GM21576 (cell line): ENCODE measurements around the gene COPG1.
"Not testable (repeated sequence)": the region's sequence is repeated elsewhere in the genome, so short reads cannot be mapped to it uniquely, and the experiment has no call there.

Experiments used
- ATAC-seq: cut with Tn5 transposase; IDR thresholded peaks from one replicate; pipeline ENCODE4 v1.9.1; 2021; ENCODE audit warnings: mild to moderate bottlenecking, moderate library complexity; ENCODE audit not compliant: unreplicated experiment

Gene COPG1

GRCh38 chr3:129240436-129240835, 9.0 kb upstream of the COPG1 start:
- ATAC-seq = no peak

- no peak for ATAC-seq
Observed at GRCh38 chr3:129245141-129245540, 4.3 kb upstream of the COPG1 start.

- peak; percentile 56 for ATAC-seq
Observed at GRCh38 chr3:129245641-129246306, 3.6 kb upstream of the COPG1 start.

- ATAC-seq = no peak
Observed at GRCh38 chr3:129246636-129247035, 2.8 kb upstream of the COPG1 start.

- ATAC-seq = no peak
Observed at GRCh38 chr3:129248286-129248979, 973 bp upstream of the COPG1 start.

GRCh38 chr3:129252748-129253147, 3.3 kb downstream of the COPG1 start:
- no peak for ATAC-seq

GRCh38 chr3:129254536-129255230, 5.3 kb downstream of the COPG1 start:
- ATAC-seq = no peak

GRCh38 chr3:129256270-129256669, 6.9 kb downstream of the COPG1 start:
- no peak for ATAC-seq

- ATAC-seq = no peak
Observed at GRCh38 chr3:129257609-129258008, 8.2 kb downstream of the COPG1 start.

- ATAC-seq = no peak
Observed at GRCh38 chr3:129259612-129260477, 10.4 kb downstream of the COPG1 start.

GRCh38 chr3:129260606-129261005, 11.2 kb downstream of the COPG1 start:
- ATAC-seq = no peak

GRCh38 chr3:129261894-129262293, 12.5 kb downstream of the COPG1 start:
- ATAC-seq = no peak

GRCh38 chr3:129263161-129263910, 13.9 kb downstream of the COPG1 start:
- ATAC-seq = no peak

- not testable (repeated sequence) for ATAC-seq
Observed at GRCh38 chr3:129264994-129265393, 15.6 kb downstream of the COPG1 start.

- no peak for ATAC-seq
Observed at GRCh38 chr3:129266651-129267050, 17.2 kb downstream of the COPG1 start.

- ATAC-seq = no peak
Observed at GRCh38 chr3:129268396-129268795, 19.0 kb downstream of the COPG1 start.

GRCh38 chr3:129271674-129272073, 22.3 kb downstream of the COPG1 start:
- ATAC-seq = no peak

GRCh38 chr3:129276385-129276784, 27.0 kb downstream of the COPG1 start:
- ATAC-seq = peak; percentile 79

- ATAC-seq = no peak
Observed at GRCh38 chr3:129277829-129278271, 28.4 kb downstream of the COPG1 start.

GRCh38 chr3:129278439-129278965, 29.1 kb downstream of the COPG1 start, which contains the start of gene HMCES:
Gene HMCES (plus strand): TSS chr3:129278870. CDS start chr3:129279733, 863 bp downstream.
- peak; percentile 37 for ATAC-seq
